Fibroblast of lung (primary cell): ENCODE data around the gene SCGB1C2.

Source experiments
- EZH2 ChIP-seq: IDR thresholded peaks from 2 replicates; pipeline ENCODE4 v1.5.1; 2012; ENCODE audit warnings: low read length, control low read depth, mild to moderate bottlenecking; ENCODE audit errors: missing control alignments
- TF ChIP-seq, protein P1 (sequence below), 2 donors: IDR thresholded peaks in 1 of 2; conservative IDR thresholded peaks in 1 of 2; 1 replicate in 1 of 2; 2 replicates in 1 of 2; pipeline ENCODE4 v1.5.1; 2011 to 2012; ENCODE audit warnings: low read length in 2 of 2, control low read depth in 1 of 2, inconsistent platforms in 1 of 2, low read depth in 1 of 2, mild to moderate bottlenecking in 1 of 2

DNA sequence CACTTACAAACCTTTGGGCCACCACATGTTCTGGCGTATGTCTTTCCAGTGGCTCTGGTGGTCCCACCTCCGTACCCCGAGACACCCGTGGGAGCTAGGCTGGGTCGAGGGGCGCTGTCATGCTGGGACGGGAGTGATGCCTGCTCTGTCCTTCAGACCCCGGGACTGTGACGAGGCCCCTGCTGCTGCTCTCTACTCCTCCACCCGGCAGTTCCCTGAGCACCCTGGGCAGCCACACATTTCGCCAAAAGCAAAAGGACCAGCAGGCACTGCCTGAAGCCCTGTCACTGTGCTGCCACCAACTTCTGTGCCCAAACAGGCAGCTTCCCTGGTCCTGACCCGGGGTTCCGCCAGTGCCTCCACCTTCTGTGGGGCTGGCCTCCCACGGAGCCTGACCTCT, 28.6 kb downstream of the SCGB1C2 start:
- TF ChIP-seq, protein P1, sequence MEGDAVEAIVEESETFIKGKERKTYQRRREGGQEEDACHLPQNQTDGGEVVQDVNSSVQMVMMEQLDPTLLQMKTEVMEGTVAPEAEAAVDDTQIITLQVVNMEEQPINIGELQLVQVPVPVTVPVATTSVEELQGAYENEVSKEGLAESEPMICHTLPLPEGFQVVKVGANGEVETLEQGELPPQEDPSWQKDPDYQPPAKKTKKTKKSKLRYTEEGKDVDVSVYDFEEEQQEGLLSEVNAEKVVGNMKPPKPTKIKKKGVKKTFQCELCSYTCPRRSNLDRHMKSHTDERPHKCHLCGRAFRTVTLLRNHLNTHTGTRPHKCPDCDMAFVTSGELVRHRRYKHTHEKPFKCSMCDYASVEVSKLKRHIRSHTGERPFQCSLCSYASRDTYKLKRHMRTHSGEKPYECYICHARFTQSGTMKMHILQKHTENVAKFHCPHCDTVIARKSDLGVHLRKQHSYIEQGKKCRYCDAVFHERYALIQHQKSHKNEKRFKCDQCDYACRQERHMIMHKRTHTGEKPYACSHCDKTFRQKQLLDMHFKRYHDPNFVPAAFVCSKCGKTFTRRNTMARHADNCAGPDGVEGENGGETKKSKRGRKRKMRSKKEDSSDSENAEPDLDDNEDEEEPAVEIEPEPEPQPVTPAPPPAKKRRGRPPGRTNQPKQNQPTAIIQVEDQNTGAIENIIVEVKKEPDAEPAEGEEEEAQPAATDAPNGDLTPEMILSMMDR (conservative IDR thresholded peaks at IDR 0.05 in 1 of 2, IDR thresholded peaks at IDR 0.05 in 1 of 2; ENCODE audit: low read depth in 1 of 2, low read length in 2 of 2) = no peak
- no peak for TF ChIP-seq EZH2
